HG02798 (cell line): ENCODE results near the gene SUPT3H.

Experiments
- ATAC-seq: cut with Tn5 transposase; IDR thresholded peaks from one replicate; pipeline ENCODE4 v1.9.1; 2021; ENCODE audit warnings: mild to moderate bottlenecking; ENCODE audit not compliant: unreplicated experiment, poor library complexity

Gene SUPT3H

DNA sequence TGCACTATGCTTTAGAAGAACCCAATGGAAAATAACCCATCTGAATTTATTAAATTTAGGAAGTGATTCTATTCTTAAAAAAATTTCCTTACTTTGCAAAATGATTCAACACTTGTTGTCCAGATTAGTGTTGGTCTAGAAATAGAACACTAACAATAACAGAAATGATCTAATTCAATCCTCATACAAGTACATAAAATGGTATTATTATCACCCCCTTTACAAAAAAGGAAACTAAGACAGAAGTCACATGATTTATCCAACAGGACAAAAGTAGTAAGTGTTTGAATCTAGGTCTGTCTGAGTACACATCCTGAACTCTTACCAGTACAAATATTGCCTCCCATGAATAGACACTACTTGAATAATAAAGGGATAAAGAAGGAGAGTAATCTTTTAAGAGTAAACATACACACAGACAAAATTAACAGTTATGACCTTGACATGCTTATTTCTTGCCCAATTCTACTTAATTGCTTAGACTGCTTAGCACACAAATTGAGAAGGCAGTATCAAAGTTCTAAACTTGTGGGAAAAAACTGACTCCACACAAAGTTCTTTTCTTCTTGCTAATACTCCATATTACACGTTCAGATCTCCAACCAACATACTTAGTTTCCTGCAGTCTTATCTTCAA, 245.0 kb downstream of the SUPT3H start:
- no peak for ATAC-seq

DNA sequence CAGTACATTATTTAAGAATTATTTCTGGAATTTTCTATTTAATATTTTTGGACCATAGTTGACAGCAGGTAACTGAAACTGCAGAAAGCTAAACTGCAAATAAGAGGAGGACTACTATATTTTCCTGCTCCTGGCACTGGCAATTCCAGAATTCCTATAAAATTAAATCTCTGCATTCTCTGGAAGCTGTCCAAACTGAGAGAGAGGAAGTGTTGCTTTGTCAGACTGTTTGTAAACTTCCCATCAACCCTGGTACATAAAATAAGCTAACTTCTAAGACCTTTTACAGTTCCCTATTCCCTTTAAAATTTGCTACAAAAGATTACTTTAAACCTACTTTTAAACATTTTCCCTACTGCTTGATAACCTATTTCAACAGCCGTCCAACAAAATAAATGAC, 245.7 kb downstream of the SUPT3H start:
- no peak for ATAC-seq

DNA sequence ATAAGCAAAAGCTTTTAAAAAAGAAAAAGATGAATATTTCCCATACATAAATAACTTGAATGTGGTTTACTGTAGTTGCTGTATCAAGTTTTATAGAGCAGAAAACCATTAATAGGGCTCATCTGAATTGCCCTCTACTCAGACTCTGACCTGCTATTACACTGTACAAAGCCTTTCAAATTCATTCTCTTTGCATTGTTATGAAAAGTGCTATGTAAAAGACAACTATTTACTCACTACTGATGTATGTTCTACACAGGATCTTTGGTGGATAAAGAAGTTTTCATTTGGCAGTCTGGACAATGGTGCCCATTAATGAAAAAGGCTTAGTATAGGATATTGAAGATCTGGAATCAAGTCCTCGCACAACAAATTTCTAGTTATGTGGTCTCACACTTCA, 248.7 kb downstream of the SUPT3H start:
- no peak for ATAC-seq

DNA sequence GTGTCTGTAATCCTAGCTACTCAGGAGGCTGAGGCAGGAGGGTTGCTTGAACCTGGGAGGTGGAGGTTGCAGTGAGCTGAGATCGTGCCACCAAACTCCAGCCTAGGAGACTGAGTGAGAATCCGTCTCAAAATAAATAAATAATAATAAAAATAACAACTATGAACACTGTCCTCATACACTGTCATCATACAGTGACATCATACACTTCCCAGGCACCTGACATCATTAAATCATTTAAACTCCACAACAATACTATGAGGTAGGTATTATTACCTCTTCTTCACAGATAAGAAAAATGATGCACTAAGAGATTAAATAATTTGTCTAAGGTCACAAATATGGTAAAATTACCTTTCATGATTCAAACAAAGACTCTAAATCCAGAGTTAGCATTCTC, 250.5 kb downstream of the SUPT3H start:
- ATAC-seq = no peak

DNA sequence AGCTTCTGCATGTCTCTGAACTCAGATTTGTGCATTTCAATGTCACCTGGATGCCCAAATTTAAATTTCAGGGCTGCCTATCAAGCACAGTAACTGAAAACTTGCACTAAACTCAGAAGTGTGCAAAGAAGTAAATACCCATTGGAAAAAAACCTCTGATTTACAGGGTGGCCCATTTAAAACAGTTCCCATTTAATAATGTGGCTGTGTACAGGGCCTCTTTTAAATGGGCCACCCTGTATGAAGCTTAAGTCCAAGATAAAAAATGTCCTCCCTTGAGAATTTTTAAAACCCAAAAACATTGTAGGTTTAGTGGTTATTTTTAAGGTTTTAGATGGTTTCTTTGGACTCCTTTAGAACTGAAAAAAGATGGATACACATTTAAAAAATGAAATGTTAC, 251.7 kb downstream of the SUPT3H start:
- ATAC-seq = no peak

DNA sequence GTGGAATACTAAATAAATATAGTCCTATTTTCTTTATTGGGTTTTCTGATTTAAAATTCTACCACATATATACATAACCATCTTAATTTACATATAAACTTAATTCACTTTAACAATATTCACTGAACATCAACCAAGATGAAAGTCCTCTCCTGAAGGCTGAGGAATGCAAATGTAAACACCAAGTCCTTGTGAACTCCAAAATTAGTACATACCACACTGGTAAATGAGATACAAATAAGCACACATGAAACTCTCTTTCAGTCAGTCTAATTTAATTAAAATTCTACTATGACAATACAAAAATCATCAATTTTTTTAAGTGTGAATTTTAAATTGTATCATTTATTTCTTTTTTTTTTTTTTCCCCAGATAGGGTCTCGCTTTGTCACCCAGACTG, 254.7 kb downstream of the SUPT3H start:
- no peak for ATAC-seq

DNA sequence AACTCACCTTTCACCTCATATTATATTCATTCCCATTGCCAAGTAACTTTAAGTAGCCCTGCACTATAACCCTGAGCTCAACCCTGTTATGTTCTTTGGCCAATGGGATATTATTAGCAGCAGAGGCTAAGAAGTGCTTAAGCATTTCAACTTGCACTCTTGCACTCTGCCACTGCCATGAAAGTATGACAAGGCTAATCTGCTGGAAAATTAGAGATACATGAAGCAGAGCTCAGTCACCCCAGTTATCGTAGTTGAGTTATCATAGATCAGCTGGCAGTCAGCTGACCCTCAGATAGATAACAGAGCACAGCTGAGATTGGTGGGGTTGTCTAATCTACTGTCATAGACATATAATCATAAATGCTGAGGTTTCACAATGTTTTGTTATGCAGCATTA, 259.0 kb downstream of the SUPT3H start:
- no peak for ATAC-seq

DNA sequence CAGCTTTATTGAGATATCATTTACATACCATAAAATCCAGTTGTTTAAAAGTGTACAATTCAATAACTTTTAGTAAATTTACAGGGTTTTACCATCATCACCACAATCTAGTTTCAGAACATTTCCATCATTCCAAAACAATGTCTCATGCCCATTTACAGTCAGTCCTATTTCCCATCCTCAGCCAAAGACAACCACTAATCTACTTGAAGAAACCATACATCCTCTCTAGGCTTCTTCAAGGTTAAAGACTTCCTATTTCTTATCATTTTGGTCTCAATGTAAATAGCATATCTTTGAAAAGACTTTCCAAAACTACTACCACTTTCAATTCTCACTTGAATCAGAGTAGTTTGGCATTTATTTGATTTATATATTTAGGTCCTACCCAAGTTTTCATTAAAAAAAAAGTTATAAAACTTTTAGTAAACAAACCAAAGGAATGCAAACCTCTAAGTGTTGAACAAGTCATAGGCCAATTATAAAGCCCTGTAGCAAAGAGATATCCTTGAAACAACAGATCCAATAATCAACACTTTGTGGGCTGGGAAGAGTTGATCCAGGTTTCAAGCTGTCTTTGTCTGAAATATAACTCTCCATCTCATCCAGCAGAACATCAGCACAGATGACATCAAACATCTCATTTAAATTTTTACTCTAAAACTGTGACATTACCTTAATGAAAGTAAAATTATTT, 260.9 kb downstream of the SUPT3H start:
- no peak for ATAC-seq

DNA sequence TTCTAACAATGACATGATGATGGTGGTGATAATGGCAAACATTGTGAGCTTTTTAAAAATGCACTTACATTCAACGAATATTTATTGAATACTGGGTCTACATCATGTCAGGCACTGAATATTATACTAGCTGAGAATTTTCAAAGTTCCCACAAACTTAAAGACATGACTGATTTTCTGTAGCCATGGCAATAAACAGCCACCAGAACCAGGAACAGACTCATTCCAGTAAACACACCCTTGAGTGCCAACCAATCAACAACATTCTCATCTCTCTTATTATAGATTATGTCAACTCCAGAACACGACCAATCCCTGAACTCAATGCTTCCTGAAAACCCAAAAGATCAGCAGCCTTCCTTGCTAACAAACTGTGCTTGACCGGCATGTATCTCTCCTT, 262.0 kb downstream of the SUPT3H start:
- no peak for ATAC-seq

DNA sequence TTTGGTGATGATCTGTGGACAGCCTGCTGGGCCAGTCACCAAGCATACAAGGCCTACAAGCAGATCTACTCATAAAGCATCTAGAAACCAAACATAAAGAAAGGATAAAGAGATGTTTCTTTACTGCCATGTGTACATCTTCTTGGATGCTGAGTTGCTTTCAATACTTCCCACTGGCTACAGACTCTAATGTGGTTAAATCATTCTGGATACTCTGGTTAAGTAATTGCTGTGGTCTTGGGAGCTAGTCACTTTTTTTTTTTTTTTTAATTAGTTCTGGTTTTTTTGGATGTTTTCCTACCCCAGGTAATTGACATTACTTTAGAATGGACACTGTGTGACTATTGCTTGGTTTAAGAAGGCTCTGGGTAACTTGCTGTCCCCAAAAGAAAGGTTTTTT, 265.0 kb downstream of the SUPT3H start:
- ATAC-seq = no peak

DNA sequence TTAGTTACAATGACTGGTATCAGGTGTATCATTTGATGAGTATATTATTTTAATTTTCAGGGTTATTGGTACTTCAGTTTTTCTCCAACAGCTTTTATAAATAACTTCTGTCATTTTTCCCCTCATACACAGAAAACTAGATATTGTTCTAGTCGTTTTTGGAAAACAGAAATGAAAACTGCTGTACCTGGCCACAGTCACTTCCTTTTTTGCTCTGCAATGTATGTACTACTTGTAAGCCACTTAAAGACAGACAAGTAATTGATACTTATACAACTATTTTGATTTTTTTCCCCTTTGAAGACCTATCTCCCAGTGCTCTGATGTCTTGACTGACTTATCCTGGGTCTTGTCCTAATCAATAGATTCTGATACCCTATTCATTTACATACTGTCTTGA, 268.2 kb downstream of the SUPT3H start:
- no peak for ATAC-seq

DNA sequence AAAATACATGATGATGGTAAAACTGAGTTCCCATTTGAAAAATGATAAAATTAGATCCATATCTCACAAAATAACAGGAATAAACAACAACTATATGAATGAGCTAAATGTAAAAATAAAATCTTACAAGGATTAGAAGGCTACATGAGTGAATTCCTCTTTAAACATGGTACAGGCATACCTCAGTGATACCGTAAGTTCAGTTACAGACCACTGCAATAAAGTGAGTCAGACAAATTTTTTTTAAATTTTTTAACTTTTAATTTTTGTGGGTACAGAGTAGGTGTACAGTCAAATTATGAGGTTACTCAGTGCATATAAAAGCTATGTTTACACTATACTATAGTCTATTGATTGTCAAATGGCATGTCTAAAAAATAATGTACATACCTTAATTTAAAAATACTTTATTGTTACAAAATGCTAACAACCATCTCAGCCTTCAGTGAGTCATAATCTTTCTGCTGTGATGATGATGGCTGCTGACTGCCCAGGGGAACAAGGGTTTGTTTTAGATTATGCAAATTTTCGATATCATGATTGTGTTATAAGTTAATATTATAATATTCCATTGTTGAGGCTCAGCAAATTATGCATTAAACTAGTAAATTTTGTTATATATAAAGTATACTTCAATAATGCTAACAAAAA, 272.4 kb downstream of the SUPT3H start:
- ATAC-seq = no peak

DNA sequence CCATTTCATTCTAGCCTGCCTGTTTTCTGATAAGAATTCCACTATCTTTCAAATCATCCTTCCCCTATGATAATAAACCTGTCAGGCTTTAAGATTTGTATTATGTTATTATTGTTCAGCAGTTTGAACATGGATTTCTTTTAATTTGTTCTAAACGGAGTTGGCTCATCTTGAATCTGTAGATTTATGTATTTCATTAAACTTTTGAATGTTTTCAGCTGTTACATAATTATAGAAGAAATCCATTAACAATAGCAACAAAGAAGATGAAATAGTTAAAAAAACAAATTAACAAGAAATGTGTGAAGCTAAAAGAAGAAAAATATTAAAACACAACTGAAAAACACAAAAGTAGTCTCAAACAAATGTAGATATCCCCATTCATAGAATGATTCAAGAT, 273.3 kb downstream of the SUPT3H start:
- no peak for ATAC-seq

DNA sequence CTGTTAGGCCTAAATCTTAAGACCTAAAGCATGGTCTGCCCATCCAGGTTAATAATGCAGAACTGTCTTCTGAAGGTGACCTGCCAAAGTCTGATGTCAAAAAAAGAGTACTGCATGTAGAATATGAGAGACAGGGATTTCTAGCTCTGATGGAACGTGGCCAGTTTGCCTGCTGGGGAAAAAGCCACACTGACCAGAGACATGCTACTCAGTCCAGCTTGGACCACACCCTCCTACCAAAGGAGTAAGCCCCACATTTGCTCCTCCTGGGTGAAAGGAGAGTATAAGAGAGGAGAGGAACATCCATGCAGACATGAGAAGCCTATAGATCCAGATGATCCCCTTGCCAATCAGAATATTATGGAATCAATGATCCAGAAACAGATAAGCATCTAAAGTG, 279.5 kb downstream of the SUPT3H start:
- ATAC-seq = no peak

DNA sequence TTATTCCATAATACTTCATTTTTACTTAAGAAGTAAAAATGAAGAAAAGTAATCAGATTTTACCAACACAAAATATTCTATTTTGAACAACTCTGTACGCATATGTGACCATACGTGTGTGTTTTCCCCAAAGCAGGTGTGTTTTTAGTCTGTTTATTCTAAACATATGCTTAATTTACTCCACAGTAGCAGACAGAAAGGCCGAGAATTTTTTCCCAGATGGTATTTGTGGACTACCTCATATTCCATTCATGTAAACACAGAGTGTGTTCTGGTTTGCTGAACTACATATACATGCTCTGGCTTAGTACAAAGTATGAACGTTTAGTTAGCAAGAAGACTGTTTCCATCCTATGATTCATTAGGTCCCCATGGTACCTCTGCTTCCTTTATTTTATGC, 282.9 kb downstream of the SUPT3H start:
- ATAC-seq = no peak

DNA sequence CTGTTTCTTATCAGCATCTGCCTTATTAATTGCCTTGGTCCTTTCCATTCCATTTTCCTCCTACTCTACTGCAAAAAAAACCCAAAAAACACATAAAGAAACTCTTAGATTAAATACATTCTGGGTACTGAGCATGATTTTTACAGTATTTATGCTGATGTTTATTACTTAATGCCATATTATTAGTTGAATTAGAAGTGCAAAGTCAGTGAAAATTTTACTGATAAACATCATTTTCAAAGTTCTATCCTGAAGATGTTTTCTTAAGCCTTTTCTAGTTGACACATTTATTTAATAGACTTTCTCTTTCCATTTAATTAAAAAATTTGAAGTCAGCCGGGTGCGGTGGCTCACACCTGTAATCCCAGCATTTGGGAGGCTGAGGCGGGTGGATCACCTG, 285.6 kb downstream of the SUPT3H start:
- no peak for ATAC-seq

DNA sequence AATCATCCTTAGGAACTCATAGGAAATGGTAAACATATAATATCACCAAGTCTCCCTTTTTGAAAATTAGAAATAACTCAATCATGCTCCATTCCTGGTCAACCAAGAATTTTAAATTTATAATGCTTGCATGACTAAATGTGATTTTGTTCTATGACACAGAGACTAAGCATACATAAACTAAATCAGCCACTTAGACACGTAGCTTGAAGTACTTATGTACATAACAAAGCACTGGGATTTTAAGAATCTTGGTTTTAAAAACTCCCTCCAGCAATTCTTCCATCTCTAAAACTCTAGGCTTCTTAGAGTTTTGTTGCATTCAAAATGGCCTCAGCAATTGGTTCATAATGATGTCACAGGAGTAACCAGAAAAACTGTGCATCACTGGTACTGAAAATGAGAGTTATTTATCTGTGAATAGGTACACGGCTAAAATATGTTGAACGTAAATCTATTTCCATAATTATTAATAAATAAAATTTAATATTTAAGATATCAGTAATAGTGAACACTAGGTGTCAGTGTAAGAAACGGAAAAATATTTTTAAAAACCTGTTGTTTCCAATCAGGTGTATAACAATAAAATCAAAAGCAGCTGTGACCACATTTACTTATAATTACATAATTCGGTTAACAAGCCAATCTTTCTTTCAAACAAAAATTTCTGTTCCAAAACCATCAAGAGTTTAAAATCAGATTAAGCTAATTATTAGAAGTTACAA, 291.2 kb downstream of the SUPT3H start:
- ATAC-seq = no peak

DNA sequence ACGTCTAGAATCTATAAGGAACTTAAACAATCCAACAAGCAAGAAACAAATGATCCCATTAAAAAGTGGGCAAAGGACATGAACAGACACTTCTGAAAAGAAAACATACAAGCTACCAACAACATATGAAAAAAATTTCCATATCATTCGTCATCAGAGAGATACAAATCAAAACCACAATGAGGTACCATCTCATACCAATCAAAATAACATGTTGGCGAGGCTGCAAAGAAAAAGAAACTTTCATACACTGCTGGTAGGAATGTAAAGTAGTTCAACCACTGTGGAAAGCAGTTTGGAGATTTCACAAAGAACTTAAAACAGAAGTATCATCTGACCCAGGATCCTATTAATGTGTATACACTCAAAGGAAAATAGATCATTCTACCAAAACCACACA, 293.5 kb downstream of the SUPT3H start:
- no peak for ATAC-seq

DNA sequence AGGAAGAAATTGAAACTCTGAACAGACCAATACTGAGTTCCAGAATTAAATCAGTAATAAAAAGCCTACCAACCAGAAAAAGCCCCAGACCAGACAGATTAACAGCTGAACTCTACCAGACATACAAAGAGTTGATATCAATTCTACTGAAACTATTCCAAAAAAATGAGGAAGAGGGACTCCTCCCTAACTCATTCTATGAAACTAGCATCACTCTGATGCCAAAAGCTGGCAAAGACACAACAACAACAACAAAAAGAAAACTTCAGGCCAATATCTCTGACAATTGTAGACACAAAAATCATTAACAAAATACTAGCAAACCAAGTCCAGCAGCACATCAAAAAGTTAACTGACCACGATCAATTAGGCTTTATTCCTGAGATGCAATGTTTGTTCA, 295.6 kb downstream of the SUPT3H start:
- ATAC-seq = no peak

DNA sequence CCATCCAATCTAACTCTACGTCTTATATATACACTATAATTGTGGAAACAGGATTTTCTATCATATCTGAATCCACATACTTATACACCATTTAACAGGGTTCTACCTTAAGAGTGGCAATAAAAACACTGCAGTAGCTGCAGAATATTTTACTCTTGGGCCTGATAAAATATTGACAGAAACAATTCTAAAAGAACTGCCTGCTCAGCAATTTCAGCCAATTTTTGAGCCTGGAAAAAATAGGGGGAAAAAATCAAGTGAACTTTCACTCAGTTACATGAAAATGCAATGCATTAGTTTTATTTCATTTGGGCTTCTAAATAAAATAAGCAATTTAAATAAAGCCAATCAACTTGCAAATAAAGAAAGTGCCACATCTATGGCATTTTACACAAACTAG, 296.1 kb downstream of the SUPT3H start:
- no peak for ATAC-seq

DNA sequence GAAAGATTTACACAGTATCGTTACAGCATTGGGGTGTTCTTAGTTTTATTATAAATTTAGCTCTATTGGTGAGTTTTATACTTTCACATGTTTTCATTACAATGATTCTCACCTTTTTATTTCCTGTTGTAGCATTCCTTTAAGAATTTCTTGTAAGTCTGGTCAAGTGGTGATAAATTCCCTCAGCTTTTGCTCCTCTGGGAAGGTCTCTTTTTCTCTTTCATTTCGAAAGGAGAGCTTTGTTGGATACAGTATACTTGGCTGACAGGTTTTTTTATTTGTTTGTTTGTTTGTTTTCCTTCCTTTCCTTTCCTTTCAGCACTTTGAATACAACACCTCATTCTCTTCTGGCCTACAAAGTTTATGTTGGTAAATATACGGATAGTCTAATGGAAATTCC, 299.3 kb downstream of the SUPT3H start:
- ATAC-seq = no peak
